Right atrium auricular region (tissue), 2 donors: Measurements from ENCODE around the gene TOP3A. TPM values are rescaled to one million over a fixed set of nuclear protein-coding genes. Genes with fewer than 3 reads are reported as not detected.

Experiments
- DNase-seq: peaks from one replicate; pipeline ENCODE4 v3.0.0-alpha.2; 2019; ENCODE audit warnings: low spot score
- H3K27ac ChIP-seq, 2 donors: fragments of 200-600 bp; sonication (generic); 1 replicate in 1 of 2; 2 replicates in 1 of 2; pipeline ENCODE4 v1.5.1; 2016 to 2019
- H3K27me3 ChIP-seq, 2 donors: fragments of 200-600 bp; sonication (generic); one replicate each; pipeline versions ENCODE4 v1.5.1 to v1.6.0; 2017 to 2019
- H3K36me3 ChIP-seq: fragments of 200-600 bp; sonication (generic); one replicate; pipeline ENCODE4 v1.5.1; 2016
- H3K4me1 ChIP-seq, 2 donors: fragments of 200-600 bp; sonication (generic); one replicate each; pipeline versions ENCODE4 v1.5.1 to v1.6.0; 2017 to 2019
- H3K4me3 ChIP-seq, 2 donors: fragments of 200-600 bp; sonication (generic); 1 replicate in 1 of 2; 2 replicates in 1 of 2; pipeline ENCODE4 v1.5.1; 2017 to 2019; ENCODE audit warnings: mild to moderate bottlenecking in 1 of 2, moderate library complexity in 1 of 2
- H3K9me3 ChIP-seq, 2 donors: fragments of 200-600 bp; sonication (generic); one replicate each; pipeline ENCODE4 v1.5.1; 2019
- CTCF ChIP-seq, 2 donors: fragments of 200-600 bp; sonication (generic); IDR thresholded peaks; one replicate each; pipeline ENCODE4 v1.5.1; 2019; ENCODE audit warnings: antibody characterized with exemption in 2 of 2
- total RNA-seq, 2 donors: library from RNA; depleted of rRNA; stranded (reverse); fragments of >200 nt; gene quantifications; one replicate each; pipeline ENCODE4 v1.1.0, GENCODE V29; 2016

TOP3A gene
- total RNA-seq, 2 donors from 2014 or later = 12.6 to 18.8 TPM

GRCh38 chr17:18233803-18234518 is 80.8 kb downstream of the TOP3A start:
- H3K36me3 ChIP-seq = peaks cover 10% of the 10 kb centered on the region

GRCh38 chr17:18231164-18231563 is 83.6 kb downstream of the TOP3A start:
- H3K9me3 ChIP-seq = no peaks in the 10 kb centered on the region
- no peak for DNase-seq
- H3K36me3 ChIP-seq = peaks cover 10% of the 10 kb centered on the region
- peaks cover 0 to 17% of the 10 kb centered on the region in 2 donors for H3K4me1 ChIP-seq
- H3K27ac ChIP-seq = no peak overlapping the region
- no peak overlapping the region for H3K4me3 ChIP-seq
- TF ChIP-seq CTCF (IDR thresholded peaks at IDR 0.05) = no peak
- no peaks in the 10 kb centered on the region for H3K27me3 ChIP-seq

More at GRCh38 chr17:18233803-18234518, 80.8 kb downstream of the TOP3A start:
- no peak for DNase-seq
- H3K9me3 ChIP-seq = no peaks in the 10 kb centered on the region
- no peak for TF ChIP-seq CTCF (IDR thresholded peaks at IDR 0.05)
- H3K27ac ChIP-seq = no peak overlapping the region
- no peak overlapping the region for H3K4me3 ChIP-seq
- no peaks in the 10 kb centered on the region for H3K27me3 ChIP-seq
- H3K4me1 ChIP-seq = peaks cover 0 to 11% of the 10 kb centered on the region in 2 donors

GRCh38 chr17:18230288-18231141 is 84.3 kb downstream of the TOP3A start:
- Histone ChIP-seq H3K27me3 (no peaks in the 10 kb centered on the region), H3K27ac (no peak overlapping the region), H3K4me1 (peaks cover 0 to 12% of the 10 kb centered on the region in 2 donors), H3K9me3 (no peaks in the 10 kb centered on the region), H3K4me3 (no peak overlapping the region), H3K36me3 (peaks cover 10% of the 10 kb centered on the region)
- no peak for TF ChIP-seq CTCF (IDR thresholded peaks at IDR 0.05)
- DNase-seq = no peak

GRCh38 chr17:18229771-18230170 is 85.0 kb downstream of the TOP3A start:
- no peak for DNase-seq
- H3K27ac ChIP-seq = no peak overlapping the region
- no peak overlapping the region for H3K4me3 ChIP-seq
- H3K9me3 ChIP-seq = no peaks in the 10 kb centered on the region
- peaks cover 0 to 14% of the 10 kb centered on the region in 2 donors for H3K4me1 ChIP-seq
- H3K36me3 ChIP-seq = peaks cover 10% of the 10 kb centered on the region
- TF ChIP-seq CTCF (IDR thresholded peaks at IDR 0.05) = no peak
- H3K27me3 ChIP-seq = no peaks in the 10 kb centered on the region

GRCh38 chr17:18229254-18229653 is 85.5 kb downstream of the TOP3A start:
- no peak for TF ChIP-seq CTCF (IDR thresholded peaks at IDR 0.05)

More at GRCh38 chr17:18229254-18229653, 85.5 kb downstream of the TOP3A start:
- Histone ChIP-seq H3K4me3 (no peak overlapping the region), H3K4me1 (peaks cover 0 to 19% of the 10 kb centered on the region in 2 donors), H3K27me3 (no peaks in the 10 kb centered on the region), H3K36me3 (peaks cover 7% of the 10 kb centered on the region), H3K27ac (no peak overlapping the region), H3K9me3 (no peaks in the 10 kb centered on the region)
- no peak for DNase-seq
